Endothelial cell of hepatic sinusoid (primary cell): ENCODE data around the gene CCDC142.
"Not testable (repeated sequence)": the region's sequence is repeated elsewhere in the genome, so short reads cannot be mapped to it uniquely, and the experiment has no call there.

Source experiments
- in situ Hi-C: cut with HindIII; loops from 2 replicates; pipeline ENCODE4 v1.10.0; 2017; ENCODE audit warnings: low sequenced_read_pairs

Gene CCDC142

DNA sequence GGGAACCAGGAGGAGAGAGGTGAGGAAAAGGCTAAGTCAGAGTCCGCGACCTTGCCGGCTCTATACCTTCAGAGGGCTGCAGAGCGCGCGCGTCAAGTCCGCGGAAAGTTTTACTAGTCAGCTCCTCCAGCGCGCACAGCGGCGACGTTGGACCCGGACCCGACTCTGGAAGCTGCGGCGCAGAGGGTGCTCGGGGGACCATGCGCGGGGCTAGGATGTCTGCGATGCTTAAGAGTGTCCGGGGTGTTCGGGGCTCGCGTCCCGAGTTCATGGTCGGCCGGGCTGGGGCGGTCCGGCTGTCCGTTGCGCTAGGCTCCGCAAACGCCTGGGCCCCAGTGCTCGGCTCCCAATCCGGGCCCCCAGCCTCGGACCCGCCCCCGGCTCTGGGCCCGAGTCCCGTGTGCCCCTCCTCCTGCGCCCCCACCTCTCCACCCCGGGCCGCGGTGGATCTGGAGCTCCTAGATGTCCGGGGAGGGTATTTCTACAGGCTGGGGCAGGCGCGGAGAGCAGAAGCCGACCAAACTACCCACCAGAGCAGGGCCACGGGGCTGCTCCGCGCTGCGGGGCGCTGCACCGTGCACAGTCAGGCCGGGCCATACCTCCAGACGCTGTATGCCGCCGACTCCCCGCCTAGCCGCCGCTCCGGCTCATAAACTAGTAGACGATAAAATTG, 16.6 kb upstream of the CCDC142 start, which contains the start of gene LBX2:
Gene LBX2 (minus strand): TSS at position 337 of the 673 bp plus-strand sequence. CDS start 66 bp downstream, at position 271.
- in situ Hi-C loops: no loop called here

DNA sequence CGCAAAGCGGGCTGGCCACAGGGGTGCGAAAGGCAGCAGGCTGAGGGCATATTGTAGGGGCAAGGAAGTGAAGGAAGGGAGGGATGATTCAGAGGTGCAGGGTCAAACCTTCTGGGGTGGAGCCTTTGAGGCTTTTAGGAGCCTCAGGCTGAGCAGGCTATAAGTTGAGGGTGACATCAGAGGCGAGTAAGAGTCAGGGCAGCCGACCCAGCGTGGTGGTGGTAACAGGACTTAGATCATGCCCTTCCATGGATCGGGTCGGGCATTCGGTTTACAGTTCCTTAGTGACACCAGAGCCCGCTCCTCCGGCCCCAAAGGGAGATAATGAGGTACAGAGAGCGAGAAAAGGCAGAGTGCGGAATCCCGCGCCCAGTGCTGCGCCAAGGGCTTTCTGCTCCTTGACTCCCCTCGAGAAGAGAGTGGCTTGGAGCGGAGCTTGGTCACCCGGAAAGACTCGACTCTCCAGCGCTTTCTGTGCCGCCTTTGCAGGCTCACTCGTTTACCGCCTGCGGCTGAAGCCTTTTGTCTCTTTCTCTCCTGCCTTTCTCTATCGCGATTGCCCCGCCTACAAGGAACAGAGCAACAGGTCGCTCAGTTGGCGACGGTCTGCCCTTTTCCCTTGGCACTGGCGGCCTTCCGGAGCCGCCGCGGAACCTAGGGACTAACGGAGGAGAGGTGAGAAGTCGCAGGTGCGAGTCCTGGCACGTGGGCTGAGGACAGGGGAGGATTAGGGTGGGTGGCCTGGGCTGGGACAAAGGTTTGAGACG, 15.9 kb upstream of the CCDC142 start:
- in situ Hi-C loops: no loop called here

DNA sequence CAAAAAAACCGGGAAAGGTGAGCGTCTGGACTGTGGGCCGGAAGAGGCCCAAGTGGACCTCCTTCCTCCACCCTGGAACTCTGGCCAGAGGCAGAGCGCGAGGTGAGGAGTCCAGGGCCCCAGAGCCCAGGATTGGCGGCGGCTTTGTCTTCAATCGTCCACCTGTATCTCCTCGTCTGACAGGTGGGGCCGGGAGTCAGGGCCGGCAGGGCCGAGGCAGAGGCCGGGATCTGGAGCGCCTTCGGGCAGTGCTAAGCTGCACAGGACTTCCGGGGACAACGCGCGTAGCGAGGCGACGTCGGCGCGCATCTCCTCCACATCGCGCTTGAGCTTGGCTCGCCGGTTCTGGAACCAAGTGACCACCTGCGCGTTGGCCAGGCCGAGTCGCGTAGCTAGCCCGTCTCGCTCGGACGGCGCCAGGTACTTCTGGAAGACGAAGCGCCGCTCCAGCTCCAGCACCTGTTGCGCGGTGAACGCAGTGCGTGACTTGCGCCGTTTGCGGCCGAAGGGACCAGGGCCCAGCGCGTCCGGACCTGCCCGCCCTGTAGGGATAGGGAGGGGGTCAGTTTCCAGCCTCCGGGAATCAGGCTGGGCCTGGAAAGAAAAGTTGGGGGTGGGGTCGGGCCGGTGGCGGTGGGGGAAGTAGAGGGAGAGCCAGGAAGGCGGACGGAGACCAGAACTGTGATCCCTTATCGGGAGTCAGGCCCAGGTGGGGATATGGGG, 15.1 kb upstream of the CCDC142 start:
- in situ Hi-C loops: no loop called here

DNA sequence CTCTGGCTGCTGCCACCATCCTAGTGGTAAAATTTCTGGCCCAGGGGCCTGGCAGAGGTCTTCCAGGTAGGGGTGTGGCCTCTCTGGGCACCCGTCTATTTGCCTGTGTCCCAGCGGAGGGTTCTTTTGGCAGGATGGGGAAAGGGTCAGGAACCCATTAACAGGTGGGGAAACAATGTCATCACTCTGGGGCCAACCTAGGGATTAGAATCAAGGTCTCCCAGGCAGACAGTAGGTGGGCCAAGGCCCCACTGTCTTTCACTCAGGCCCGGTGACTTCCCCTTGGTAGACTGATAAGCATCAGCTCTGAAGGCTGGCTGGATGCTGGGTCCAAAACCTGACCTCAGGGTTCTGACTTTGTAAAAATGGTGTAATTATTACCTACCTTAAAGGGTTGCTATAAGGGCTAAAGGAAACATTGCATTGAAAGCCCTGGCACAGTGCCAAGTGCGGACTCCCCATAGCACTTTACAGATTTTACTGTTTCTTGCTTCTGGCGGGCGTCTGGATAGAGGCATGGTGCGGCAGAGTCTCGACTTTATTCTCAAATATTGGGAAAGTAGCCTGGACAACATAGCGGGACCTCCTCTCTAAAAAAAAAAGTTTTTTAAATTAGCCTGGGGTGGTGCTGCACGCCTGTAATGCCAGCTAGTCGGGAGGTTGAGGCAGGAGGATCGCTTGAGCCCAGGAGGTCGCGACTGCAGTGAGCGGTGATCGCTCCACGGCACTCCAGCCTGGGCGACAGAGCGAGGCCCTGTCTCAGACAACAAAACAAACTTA, 14.4 kb upstream of the CCDC142 start:
- in situ Hi-C loops: no loop called here

DNA sequence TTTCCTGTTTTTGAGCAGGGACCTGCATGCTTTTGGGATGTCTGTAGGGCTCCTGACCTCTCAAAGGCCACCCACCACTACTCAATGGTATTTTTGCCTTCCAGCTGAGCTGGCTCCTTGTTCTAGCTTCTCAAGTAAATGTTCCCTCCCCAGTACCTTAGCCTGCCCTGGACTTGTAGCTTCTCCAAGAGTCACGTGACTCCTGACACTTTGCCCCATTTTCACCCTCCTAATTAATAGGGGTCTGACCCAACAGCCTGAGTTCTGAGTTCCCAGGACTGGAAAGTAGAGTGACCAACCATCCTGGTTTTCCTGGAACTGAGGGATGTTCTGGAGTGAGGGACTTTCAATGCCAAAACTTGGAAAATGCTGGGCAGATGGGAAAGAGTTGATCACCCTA, 12.6 kb upstream of the CCDC142 start:
- in situ Hi-C loops: no loop called here

DNA sequence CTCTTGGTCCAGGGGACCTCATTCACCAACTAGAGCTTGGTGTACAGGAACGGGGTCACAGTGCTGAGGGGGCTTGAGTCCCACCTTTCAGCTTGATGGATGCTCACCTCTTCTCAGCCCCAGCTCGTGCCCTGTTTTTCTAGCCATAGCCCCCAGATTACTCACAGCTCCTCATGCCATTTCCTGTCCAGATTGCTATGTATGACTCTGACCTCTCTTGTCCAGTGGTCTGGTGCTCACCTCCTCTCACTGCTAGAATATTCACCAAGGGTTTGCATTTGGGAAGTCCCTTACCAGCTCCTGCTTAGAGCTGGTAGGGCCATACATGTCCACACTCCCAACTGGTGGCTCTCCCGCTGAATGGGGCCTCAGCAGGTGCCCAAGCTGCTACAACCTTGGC, 10.7 kb upstream of the CCDC142 start:
- in situ Hi-C loops: loop anchor here (5.0 kb wide), 1 partner anchor 94 kb away; no protein-coding TSS in a partner anchor

DNA sequence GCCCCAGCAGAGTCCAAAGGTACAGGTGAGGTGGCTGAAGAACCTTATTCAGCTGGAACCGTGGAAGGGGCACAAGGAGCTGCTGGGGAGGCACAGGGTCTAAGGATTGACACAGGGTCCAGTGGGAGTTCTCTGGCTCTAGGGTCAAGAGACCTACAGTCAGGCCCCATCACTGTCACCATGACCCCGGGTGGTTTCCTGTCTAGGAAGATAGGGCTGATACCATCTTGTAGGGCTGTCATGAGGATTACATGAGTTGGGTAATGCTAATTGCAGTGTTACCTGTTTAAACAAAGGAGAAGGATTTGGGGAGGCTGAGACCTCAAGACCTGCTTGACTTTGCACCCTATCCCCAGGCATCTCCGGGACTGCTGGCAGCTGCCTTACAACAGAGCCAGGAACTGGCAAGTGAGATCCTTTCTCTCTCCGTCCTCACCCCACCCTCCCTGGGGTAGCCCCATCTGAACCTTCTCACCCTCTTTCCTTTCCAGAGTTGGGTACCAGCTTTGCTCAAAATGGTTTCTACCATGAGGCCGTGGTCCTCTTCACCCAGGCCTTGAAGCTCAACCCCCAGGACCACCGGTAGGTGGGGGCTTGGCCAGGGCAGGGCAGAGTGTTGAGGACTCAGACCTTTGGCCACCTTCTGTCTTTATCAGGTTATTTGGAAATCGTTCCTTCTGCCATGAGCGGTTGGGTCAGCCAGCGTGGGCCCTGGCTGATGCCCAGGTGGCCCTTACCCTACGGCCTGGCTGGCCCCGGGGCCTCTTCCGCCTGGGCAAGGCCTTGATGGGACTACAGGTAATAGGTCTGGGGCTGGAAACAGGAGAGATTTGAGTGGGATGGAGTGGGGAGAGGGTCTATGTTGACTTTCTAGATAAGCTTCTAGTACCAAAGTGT, 9.1 kb upstream of the CCDC142 start:
- in situ Hi-C loops: loop anchor here (5.0 kb wide), 1 partner anchor 95 kb away; no protein-coding TSS in a partner anchor

DNA sequence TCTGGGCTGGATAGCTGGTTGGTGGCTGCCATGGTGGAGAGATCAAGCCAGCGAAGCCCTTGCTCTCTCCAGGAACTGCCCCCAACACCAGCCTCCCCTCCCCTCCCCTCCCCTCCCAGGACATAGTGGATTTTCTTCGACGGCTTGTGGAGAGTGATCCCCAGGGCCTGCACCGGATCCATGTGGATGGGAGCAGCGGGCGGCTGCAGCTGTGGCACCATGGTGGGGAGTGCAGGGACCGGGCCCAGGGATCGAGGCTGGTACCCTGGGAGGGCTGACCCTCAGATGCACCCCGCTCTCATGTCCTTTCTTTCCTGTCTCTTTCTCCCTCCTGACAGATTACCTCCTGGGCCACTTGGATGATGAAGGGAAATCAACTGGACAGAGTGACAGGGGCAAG, 7.1 kb upstream of the CCDC142 start:
- in situ Hi-C loops: loop anchor here (5.0 kb wide), 1 partner anchor 97 kb away; no protein-coding TSS in a partner anchor

DNA sequence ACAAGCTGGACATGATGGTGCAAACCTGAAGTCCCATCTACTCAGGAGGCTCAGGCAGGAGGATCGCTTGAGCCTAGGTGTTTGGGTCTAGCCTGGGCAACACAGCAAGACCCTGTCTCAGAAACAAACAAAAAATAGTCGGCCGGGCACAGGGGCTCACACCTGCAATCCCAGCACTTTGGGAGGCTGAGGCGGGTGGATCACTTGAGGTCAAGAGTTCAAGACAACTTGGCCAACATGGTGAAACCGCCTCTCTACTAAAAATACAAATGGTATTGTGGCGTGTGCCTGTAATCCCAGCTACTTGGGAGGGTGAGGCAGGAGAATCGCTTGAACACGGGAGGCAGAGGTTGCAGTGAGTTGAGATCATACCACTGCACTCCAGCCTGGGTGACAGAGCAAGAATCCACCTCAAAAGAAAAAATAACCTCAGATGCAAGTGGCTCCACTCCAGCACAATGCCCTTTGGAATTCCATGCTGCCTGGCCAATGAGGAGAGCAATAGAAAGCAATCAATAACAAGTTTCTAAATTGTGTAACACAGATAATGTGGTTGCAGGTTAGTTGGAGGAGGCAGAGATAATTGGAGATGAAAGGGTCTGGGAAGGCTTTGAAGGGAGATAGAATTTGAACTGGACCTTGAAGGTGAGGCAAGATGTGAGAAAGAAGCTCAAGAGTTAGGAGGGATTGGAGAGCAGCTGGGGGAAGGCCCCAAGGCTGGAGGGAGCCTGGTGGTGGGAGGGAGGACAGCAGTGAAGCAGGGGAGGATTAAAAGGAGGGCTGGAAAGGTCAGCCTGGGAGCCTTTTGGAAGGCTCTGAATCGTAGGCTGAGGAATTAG, 6.1 kb upstream of the CCDC142 start:
- in situ Hi-C loops: no loop called here

DNA sequence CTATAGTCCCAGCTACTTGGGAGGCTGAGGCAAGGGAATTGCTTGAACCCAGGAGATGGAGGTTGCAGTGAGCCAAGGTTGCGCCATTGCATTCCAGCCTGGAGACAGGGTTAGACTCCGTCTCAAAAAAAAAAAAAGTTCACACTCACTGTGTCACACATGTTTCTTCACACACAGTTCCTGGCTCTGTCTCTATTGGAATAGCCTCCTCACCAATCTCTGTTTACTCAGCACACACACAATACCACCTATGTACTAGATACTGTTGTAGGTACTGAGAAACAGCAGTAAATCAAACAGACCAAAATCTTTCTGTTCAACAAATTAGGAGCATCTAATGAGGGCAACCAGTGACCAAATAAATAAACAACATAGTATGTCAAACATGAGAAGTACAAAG, 3.3 kb upstream of the CCDC142 start:
- in situ Hi-C loops: no loop called here

DNA sequence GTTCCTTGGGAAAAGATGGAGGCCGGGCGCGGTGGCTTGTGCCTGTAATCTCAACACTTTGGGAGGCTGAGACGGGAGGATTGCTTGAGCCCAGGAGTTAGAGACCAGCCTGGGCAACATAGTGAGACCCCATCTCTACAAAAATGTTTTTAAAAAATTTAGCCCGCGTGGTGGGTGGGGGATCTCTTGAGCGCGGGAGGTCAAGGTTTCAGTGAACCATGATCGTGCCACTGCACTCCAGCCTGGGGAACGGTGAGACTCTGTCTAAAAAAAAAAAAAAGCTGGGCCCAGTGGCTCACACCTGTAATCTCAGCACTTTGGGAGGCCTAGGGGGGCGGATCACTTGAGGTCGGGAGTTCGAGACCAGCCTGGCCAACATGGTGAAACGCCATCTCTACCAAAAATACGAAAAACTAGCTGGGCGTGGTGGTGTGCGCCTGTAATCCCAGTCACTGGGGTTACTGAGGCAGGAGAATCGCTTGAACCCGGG, 922 bp upstream of the CCDC142 start:
- in situ Hi-C loops: not testable (repeated sequence)

DNA sequence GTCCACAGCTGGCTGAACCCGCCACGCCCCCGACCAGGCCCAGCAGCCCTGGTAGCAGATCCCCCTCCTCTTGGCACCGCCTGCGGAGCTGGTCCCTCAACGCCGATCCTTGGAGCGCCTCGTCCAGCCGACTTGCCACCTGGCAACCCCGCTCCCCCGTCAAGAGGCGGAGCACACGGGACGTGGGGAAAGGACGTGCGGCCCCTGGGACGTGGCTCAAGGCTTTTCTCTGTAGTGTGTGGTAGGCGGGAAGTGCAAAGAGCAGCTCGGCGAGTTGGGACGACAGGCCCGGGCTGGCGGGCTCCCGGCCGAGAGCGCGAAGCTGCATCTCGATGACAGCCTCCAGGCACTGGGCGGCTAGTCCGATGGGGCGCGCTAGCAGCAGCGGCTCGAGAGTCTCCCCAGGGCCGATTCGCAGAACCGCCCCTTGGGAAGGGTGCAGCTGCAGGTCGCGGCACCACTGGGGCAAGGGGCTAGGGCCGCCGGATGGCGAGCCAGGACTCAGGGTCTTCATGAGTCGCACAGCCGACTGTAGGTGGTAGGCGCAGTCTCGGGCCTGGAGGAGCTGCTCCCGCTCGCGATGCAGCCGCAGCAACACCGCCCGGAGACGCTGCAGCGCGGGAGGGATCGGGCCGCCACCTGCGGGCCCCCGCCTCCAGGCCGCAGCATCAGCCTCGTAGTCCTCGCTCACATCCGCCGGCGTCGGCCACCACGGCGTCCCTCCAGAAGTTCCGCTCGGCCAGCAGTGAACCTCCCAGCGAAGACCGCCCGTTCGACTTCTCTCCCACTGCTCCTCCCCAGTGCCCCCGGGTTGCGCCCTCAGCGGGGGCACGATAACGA, 617 bp downstream of the CCDC142 start:
- in situ Hi-C loops: no loop called here

DNA sequence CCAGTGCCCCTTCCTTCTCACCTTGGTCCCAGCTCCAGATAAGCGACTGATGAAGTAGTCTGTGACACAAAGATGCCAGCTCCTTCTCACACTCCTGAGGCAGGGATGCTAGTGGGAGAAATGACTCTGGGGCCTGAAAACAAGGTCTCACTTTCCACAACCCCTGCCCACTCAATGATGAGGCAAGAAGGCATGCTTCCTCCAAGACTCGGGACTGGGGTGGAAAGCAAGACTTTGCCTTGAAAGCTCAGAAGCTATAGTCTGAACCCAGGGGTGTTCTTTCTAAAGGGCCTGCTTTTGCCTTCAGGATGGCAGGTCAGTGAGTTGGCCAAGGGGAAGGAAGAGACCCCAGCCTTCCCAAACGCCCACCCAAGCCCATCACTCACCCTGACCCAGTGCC, 1.4 kb downstream of the CCDC142 start:
- in situ Hi-C loops: no loop called here

DNA sequence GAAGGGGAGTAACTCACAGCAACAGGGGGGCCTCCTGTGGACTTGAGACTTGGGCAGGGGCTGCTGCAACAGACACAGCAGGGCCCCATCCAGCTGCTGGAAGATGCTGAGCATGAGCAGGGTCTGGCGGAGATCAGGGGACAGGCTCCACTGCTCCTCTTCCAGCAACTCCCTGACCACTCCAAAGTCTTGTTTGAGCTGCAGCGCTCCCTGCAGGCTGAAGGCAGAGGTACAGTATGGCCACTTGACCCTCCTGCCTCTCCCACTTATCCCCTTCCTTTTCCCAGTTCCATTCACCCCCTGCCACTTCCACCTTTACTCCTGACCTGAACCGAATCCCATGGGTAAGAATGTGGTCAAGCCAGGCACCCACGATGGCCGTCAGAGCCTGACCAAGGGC, 7.9 kb downstream of the CCDC142 start:
- in situ Hi-C loops: no loop called here

DNA sequence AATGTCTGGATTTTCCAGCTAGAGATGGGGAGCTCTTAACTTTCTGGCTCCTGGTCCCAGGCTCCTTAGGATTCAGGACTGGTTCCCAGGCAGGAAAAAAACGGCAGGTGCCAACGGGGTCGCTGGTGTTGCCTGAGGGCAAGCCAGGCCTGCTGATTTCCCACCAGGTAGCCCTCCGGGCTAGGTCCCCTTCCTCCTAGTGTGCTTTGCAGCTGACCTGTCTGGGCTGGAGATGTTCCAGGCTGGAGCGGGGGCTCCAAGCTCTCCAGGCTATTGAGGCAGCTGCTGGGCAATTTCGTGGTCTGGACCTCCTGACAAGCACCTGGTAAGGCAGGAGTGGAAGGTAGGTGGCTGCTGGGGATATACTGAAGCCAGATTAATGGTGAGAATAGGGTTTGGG, 8.3 kb downstream of the CCDC142 start:
- in situ Hi-C loops: no loop called here

DNA sequence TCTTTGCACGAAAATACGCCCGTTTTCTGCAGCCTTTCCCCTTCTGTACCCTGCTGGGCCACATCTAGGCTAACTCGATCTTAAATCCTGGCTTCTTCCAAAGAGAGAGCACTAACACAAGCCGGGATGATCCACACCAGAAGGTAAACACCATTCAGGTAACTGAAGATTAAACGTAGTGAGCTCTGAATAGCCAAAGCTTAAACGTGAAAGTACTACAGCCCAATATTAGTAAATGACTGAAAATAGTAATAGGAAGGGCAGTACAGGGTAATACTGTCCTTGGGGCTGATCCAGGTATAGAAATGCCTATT, 9.9 kb downstream of the CCDC142 start:
- in situ Hi-C loops: no loop called here

DNA sequence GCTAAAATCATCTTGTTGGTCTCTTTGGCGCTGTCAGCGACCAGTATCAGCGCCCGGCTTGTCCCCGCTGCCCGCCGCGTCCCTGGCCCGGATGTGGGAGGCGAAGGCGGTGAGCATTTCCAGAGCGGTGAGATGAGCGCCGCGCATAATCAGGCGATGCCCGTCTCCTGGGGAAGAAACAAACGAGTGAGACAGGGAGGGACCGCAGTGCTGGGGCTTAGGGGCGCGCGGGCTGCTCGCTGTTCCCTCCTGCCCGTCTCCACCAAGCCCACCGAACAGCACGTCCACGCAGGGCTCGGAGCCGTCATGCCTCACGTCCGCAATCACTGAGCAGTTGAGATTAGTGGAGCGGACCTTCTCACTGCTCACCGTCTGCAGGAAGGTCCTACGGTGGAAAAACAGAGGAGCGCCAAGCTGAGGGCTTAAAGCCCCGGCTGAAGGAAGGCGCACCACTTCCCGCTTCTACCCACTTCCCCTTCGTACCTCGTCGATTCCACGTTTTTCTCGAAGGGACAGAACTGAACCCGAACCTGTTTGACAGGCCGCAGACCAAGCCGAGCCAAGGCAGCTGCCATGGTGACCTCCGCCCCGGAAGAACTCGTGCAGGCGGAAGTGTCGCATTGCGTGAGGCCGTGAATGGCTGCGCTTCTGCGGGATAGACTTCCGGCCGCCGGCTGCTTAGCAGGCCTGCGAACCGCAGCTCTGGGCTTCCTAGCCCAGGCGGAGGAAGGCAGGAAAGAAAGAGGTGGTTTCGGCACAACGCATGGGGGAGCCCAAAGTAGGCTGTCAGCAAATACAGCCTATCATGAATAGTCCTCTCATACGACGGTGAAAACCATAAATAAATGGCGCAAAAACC, 10.5 kb downstream of the CCDC142 start, which contains the start of gene MRPL53:
Gene MRPL53 (minus strand): TSS at position 595 of the 859 bp plus-strand sequence. CDS start 20 bp downstream, at position 575.
- in situ Hi-C loops: no loop called here
